ENCODE results near the gene F2RL1.

DNA sequence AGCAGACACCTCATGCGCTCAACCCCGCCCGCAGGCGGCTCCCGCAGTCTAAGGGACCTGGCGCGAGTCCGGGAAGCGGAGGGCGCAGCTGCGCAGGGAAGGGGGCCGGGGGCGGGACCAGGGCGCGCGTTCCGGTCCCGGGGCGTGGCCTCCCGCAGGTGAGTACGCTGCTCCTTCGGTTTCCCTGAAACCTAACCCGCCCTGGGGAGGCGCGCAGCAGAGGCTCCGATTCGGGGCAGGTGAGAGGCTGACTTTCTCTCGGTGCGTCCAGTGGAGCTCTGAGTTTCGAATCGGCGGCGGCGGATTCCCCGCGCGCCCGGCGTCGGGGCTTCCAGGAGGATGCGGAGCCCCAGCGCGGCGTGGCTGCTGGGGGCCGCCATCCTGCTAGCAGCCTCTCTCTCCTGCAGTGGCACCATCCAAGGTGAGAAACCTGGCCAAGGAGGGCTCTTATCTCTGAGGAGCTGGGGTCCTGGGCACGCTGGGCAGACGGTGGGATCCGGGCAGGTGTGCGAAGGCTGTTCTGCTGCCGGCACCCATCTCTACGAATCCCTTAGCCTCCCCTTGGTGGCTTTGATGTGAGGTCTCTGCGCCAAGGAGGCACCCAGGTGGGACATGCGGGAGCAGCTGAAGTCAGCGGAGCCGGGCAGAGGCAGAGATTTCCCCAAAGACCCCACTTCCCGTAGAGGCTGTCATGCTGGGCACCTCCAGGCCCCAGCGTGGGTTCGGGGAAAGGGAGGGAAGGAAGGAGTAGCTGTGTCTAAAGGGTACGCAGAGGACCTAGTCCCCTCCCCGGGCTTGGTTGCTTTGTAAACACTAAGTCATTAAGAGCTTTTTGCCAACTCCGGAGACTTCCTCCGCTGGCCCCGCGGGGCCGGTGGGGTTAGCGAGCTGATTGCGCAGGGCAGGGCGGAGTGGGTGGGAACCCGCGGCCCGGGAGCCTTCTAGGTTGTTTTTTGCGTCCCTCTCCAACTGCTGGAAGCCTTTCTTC, at the start of gene F2RL1:
- TF ChIP-seq, protein P1, sequence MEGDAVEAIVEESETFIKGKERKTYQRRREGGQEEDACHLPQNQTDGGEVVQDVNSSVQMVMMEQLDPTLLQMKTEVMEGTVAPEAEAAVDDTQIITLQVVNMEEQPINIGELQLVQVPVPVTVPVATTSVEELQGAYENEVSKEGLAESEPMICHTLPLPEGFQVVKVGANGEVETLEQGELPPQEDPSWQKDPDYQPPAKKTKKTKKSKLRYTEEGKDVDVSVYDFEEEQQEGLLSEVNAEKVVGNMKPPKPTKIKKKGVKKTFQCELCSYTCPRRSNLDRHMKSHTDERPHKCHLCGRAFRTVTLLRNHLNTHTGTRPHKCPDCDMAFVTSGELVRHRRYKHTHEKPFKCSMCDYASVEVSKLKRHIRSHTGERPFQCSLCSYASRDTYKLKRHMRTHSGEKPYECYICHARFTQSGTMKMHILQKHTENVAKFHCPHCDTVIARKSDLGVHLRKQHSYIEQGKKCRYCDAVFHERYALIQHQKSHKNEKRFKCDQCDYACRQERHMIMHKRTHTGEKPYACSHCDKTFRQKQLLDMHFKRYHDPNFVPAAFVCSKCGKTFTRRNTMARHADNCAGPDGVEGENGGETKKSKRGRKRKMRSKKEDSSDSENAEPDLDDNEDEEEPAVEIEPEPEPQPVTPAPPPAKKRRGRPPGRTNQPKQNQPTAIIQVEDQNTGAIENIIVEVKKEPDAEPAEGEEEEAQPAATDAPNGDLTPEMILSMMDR (IDR thresholded peaks at IDR 0.05) = peak in 1 of 7 experiments; percentile 26
- peak; percentile 95 to 98 (median 97) for TF ChIP-seq POLR2A (IDR thresholded peaks at IDR 0.05)
